K562 treated with DMSO at 1 percent for 12 hours (cell line): ENCODE results near the gene GREB1L. TPM values are rescaled to one million over a fixed set of nuclear protein-coding genes. Genes with fewer than 3 reads are reported as not detected.

Experiments
- total RNA-seq: library from RNA; unstranded; fragments of 300-600 nt; gene quantifications from 2 replicates; pipeline ENCODE4 v1.2.3, GENCODE V29; 2022; ENCODE audit not compliant: insufficient read depth

Gene GREB1L
- not detected in 2 replicates for total RNA-seq

GRCh38 chr18:21242141-21242779 is at the start of gene GREB1L:
TSS of gene GREB1L (plus strand) at chr18:21242232. CDS start at chr18:21383519, 141,287 bp downstream.

Other genes starting within 250 kb of the GREB1L start
- gene ROCK1, start 130.4 kb upstream of the GREB1L start, total RNA-seq = 5.5 and 21.6 TPM in 2 replicates